Sciatic nerve (tissue), 2 donors: Measurements from ENCODE around the gene CNTLN. TPM values are rescaled to one million over a fixed set of nuclear protein-coding genes. Genes with fewer than 3 reads are reported as not detected.

Source experiments
- ATAC-seq: fragments of 200-7000 bp; cut with Tn5 transposase; one replicate; pipeline ENCODE4 v1.9.1; 2020; ENCODE audit warnings: mild to moderate bottlenecking, moderate library complexity
- DNase-seq: peaks from one replicate; pipeline ENCODE4 v3.0.0-alpha.2; 2020; ENCODE audit warnings: low spot score
- intact Hi-C: fragments of 100-400 bp; cut with DNase I; formaldehyde crosslinking; loops from one replicate; pipeline ENCODE4 v1.14.2; 2022
- total RNA-seq: library from RNA; stranded (reverse); fragmentation: NEBNext Ultra II Directional; extraction: Animal tissue kit (Norgen Biotek cat#: 25700); gene quantifications from one replicate; pipeline ENCODE4 v1.2.1, GENCODE V29; 2021
- donor health status: DM: no; HTN: no; CAD: no.
- donor health status: DM: no; HTN: no; CAD: no.

CNTLN gene
- total RNA-seq, 1 donor from 2014 or later = 22.4 TPM

DNA sequence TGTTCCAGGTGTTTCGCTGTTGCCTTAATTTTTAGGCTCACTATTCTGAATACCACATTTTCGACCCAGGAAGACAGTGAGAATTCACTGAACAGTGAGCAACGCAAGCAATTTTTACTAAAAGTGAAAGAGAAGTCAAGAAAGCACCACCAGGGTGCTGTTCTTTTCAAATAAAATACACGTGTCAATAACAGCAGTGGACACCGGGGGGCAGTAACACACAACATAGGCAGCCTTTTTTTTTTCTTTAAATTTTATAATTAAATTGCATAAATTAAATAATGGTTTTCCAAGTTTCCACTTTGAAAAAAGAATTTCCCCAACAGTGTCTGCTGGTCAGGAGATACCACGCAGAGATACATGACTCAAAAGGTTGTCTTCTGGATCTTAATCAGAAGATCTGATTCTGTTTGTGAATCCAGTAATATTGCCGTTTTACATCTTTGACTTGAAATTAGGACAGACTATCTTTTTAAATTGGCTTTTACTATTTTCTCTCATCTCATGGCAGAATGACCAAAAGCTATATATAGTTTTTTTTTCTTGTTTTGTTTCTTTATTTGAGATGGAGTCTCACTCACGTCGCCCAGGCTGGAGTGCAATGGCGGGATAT is 396.9 kb downstream of the CNTLN start:
- peak; percentile 56 for ATAC-seq
- DNase-seq = no peak
- intact Hi-C loops = no loop called here

DNA sequence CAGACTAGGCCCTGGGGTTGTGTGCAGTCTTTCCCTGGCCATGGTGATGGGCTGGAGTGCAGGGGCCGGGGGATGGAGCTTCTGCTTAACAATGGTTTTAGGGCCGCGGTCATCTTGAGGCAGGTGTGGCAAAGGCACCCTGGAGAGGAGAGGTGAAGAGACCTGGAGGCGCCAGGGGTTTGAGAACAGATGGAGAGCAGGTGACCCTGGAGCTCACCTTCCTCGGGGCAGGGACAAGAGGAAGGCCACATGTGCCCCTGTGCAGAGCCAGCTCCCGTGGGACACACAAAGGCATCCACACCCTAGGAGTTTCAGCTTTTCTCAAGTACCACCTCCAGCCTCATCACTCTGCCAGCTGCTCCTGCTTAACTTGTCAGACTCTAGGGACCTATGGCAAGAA is 397.6 kb downstream of the CNTLN start:
- intact Hi-C loops = no loop called here
- DNase-seq (no peak), ATAC-seq (no peak)

DNA sequence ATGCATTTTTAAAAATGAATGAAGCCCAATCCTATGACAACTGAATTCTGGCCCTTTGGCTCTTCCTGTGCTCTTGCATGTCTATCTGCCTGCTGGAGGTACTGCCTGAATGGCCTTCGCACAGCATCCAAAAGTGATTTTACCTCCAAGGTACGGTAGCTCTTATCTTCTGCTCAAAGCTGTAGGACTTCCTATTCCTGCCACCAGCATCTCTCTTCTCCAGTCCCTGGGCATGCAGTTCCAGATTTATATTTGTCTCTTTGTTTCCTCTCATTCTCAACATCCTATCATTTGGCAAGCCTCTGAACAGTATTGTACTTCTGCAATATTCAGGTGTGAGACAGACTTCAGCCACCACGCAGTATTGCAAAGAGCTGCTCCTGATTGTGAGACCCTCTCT is 400.3 kb downstream of the CNTLN start:
- no peak for ATAC-seq
- intact Hi-C loops = no loop called here

DNA sequence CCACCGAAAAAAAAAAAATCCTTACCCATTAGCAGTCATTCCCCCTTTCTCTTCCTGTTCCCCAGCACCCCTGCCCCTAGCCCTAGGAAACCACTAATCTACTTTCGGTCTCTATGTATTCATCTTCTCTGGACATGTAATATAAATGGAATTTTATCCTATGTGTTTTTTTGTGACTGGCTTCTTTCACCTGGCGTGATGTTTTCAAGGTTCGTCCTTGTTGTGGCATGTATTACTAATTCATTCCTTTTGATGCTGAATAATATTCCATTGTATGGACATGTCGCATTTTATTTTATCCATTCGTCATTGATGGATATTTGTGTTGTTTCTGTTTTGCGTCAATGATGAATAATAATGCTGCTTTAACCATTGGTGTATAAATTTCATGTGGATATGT is 401.2 kb downstream of the CNTLN start:
- intact Hi-C loops = no loop called here
- no peak for ATAC-seq

More for the DNA sequence above, 400.3 kb downstream of the CNTLN start:
- no peak for DNase-seq

DNA sequence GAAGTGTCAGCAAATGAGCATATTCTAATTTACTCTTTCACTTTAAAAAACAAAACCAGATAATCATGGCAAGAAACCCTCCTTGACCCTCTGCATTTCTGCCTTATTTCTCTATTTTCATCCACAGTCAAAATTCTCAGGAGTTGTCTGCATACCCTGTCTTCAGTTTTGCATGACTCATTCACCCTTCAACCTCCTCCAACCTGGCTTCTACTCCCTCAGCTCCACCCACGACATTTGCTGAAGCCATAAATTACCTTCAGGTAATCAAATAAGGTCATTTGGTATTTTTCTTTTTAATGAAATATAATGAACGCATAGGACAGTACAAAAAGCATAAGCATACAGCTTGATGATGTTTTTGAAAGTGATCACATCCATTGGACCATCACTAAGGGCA is 416.2 kb downstream of the CNTLN start:
- intact Hi-C loops = no loop called here
- no peak for ATAC-seq
- DNase-seq = no peak

More for the DNA sequence above, 401.2 kb downstream of the CNTLN start:
- DNase-seq = no peak
